CMK (cell line): ENCODE measurements around the gene CSF3R.

Experiments
- DNase-seq: peaks from one replicate; pipeline ENCODE4 v3.0.0-alpha.2; 2010; ENCODE audit warnings: low read depth

CSF3R gene

GRCh38 chr1:36419569-36419968 is 63.1 kb downstream of the CSF3R start:
- no peak for DNase-seq

- DNase-seq: no peak
Measured at GRCh38 chr1:36419140-36419539, 63.6 kb downstream of the CSF3R start.

- no peak for DNase-seq
Measured at GRCh38 chr1:36417931-36418330, 64.8 kb downstream of the CSF3R start.
